NT2/D1 (cell line): ENCODE measurements around the gene ZNF487.

Experiments
- SUZ12 ChIP-seq: IDR thresholded peaks from 2 replicates; pipeline ENCODE4 v1.6.1; 2011; ENCODE audit not compliant: insufficient read length, insufficient read depth; ENCODE audit errors: extremely low read depth
- YY1 ChIP-seq: IDR thresholded peaks from 2 replicates; pipeline ENCODE4 v1.6.1; 2011; ENCODE audit not compliant: insufficient read length, insufficient read depth

GRCh38 chr10:43502931-43503330 lies 66.0 kb downstream of the ZNF487 start:
- TF ChIP-seq YY1: no peak
- TF ChIP-seq SUZ12: no peak
